Liver (tissue), 3 donors: ENCODE data around the gene RCSD1.

ENCODE experiments used
- EGR1 ChIP-seq, 2 donors: IDR thresholded peaks; 2 replicates each; pipeline ENCODE4 v1.6.1; 2016 to 2018; ENCODE audit warnings: antibody characterized with exemption in 2 of 2, low read depth in 2 of 2
- JUND ChIP-seq, 2 donors: IDR thresholded peaks; 2 replicates each; pipeline ENCODE4 v1.6.1; 2016; ENCODE audit warnings: antibody characterized with exemption in 2 of 2
- NR2F2 ChIP-seq: IDR thresholded peaks from 2 replicates; pipeline ENCODE4 v1.6.1; 2016; ENCODE audit warnings: antibody characterized with exemption
- RAD21 ChIP-seq, 2 donors: IDR thresholded peaks; 2 replicates each; pipeline ENCODE4 v1.6.1; 2016; ENCODE audit warnings: antibody characterized with exemption in 2 of 2, mild to moderate bottlenecking in 2 of 2
- RXRA ChIP-seq, 2 donors: IDR thresholded peaks; 2 replicates each; pipeline ENCODE4 v1.6.1; 2017 to 2018; ENCODE audit warnings: antibody characterized with exemption in 2 of 2, mild to moderate bottlenecking in 1 of 2
- SP1 ChIP-seq: IDR thresholded peaks from 2 replicates; pipeline ENCODE4 v1.6.1; 2018; ENCODE audit warnings: antibody characterized with exemption, mild to moderate bottlenecking
- TAF1 ChIP-seq: conservative IDR thresholded peaks from 2 replicates; pipeline ENCODE4 v1.6.1; 2016; ENCODE audit warnings: antibody characterized with exemption, mild to moderate bottlenecking
- TF ChIP-seq, protein P1 (sequence below): fragments of 150-350 bp; IDR thresholded peaks from 2 replicates; pipeline ENCODE4 v1.5.1; 2017; ENCODE audit warnings: improper control_type of control experiment, low read depth, low read length; ENCODE audit not compliant: missing input control
- TF ChIP-seq, protein P2 (sequence below): IDR thresholded peaks from 2 replicates; pipeline ENCODE4 v1.6.1; 2016; ENCODE audit warnings: antibody characterized with exemption
- TF ChIP-seq, protein P3 (sequence below): IDR thresholded peaks from 2 replicates; pipeline ENCODE4 v1.6.1; 2016; ENCODE audit warnings: antibody characterized with exemption
- TF ChIP-seq, protein P4 (sequence below): IDR thresholded peaks from 2 replicates; pipeline ENCODE4 v1.6.1; 2016; ENCODE audit warnings: antibody characterized with exemption, mild to moderate bottlenecking
- TF ChIP-seq, protein P5 (sequence below): IDR thresholded peaks from 2 replicates; pipeline ENCODE4 v1.6.1; 2016; ENCODE audit warnings: antibody characterized with exemption
- donor health status: healthy.
- donor health status: healthy.

DNA sequence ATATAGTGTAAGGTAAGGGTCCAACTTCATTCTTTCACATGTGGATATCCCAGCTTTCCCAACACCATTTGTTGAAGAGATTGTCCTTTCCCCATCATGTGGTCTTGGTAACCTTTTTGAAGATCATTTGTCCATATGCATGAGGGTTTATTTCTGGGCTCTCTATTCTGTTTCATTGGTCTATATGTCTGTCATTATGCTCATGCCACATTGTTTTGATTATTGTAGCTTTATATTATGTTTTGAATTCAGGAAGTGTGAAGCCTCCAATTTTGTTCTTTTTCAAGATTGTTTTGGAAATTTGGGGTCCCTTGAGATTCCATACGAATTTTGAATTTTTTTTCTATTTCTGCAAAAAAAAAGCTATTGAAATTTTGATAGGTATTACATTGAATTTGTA, 15.2 kb upstream of the RCSD1 start:
- TF ChIP-seq, protein P1, sequence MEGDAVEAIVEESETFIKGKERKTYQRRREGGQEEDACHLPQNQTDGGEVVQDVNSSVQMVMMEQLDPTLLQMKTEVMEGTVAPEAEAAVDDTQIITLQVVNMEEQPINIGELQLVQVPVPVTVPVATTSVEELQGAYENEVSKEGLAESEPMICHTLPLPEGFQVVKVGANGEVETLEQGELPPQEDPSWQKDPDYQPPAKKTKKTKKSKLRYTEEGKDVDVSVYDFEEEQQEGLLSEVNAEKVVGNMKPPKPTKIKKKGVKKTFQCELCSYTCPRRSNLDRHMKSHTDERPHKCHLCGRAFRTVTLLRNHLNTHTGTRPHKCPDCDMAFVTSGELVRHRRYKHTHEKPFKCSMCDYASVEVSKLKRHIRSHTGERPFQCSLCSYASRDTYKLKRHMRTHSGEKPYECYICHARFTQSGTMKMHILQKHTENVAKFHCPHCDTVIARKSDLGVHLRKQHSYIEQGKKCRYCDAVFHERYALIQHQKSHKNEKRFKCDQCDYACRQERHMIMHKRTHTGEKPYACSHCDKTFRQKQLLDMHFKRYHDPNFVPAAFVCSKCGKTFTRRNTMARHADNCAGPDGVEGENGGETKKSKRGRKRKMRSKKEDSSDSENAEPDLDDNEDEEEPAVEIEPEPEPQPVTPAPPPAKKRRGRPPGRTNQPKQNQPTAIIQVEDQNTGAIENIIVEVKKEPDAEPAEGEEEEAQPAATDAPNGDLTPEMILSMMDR, result no peak
- TF ChIP-seq, protein P2, sequence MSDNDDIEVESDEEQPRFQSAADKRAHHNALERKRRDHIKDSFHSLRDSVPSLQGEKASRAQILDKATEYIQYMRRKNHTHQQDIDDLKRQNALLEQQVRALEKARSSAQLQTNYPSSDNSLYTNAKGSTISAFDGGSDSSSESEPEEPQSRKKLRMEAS, result no peak
- TF ChIP-seq RAD21 (IDR thresholded peaks at IDR 0.05), result no peak
- TF ChIP-seq, protein P3, sequence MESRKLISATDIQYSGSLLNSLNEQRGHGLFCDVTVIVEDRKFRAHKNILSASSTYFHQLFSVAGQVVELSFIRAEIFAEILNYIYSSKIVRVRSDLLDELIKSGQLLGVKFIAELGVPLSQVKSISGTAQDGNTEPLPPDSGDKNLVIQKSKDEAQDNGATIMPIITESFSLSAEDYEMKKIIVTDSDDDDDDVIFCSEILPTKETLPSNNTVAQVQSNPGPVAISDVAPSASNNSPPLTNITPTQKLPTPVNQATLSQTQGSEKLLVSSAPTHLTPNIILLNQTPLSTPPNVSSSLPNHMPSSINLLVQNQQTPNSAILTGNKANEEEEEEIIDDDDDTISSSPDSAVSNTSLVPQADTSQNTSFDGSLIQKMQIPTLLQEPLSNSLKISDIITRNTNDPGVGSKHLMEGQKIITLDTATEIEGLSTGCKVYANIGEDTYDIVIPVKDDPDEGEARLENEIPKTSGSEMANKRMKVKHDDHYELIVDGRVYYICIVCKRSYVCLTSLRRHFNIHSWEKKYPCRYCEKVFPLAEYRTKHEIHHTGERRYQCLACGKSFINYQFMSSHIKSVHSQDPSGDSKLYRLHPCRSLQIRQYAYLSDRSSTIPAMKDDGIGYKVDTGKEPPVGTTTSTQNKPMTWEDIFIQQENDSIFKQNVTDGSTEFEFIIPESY, result no peak
- TF ChIP-seq, protein P4, sequence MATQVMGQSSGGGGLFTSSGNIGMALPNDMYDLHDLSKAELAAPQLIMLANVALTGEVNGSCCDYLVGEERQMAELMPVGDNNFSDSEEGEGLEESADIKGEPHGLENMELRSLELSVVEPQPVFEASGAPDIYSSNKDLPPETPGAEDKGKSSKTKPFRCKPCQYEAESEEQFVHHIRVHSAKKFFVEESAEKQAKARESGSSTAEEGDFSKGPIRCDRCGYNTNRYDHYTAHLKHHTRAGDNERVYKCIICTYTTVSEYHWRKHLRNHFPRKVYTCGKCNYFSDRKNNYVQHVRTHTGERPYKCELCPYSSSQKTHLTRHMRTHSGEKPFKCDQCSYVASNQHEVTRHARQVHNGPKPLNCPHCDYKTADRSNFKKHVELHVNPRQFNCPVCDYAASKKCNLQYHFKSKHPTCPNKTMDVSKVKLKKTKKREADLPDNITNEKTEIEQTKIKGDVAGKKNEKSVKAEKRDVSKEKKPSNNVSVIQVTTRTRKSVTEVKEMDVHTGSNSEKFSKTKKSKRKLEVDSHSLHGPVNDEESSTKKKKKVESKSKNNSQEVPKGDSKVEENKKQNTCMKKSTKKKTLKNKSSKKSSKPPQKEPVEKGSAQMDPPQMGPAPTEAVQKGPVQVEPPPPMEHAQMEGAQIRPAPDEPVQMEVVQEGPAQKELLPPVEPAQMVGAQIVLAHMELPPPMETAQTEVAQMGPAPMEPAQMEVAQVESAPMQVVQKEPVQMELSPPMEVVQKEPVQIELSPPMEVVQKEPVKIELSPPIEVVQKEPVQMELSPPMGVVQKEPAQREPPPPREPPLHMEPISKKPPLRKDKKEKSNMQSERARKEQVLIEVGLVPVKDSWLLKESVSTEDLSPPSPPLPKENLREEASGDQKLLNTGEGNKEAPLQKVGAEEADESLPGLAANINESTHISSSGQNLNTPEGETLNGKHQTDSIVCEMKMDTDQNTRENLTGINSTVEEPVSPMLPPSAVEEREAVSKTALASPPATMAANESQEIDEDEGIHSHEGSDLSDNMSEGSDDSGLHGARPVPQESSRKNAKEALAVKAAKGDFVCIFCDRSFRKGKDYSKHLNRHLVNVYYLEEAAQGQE, result no peak
- TF ChIP-seq TAF1, result no peak
- TF ChIP-seq, protein P5, sequence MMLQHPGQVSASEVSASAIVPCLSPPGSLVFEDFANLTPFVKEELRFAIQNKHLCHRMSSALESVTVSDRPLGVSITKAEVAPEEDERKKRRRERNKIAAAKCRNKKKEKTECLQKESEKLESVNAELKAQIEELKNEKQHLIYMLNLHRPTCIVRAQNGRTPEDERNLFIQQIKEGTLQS, result no peak
- TF ChIP-seq SP1, result no peak
- TF ChIP-seq JUND (IDR thresholded peaks at IDR 0.05), result no peak
- TF ChIP-seq EGR1 (IDR thresholded peaks at IDR 0.05; ENCODE audit: low read depth in 2 of 2), result no peak
- TF ChIP-seq NR2F2, result no peak
- TF ChIP-seq RXRA (IDR thresholded peaks at IDR 0.05), result no peak
